BLaER1 treated with 17β-estradiol and CSF1 and Interleukin-3, amounts not matched to agents 10 nM and 100 nM (cell line): Measurements from ENCODE around the gene CLEC12A.

Experiments
- H3K27ac ChIP-seq, 11 experiments: shearing (Covaris generic); formaldehyde crosslinking; 2 replicates each; pipeline ENCODE4 v1.8.1; 2022
- H3K27me3 ChIP-seq, 11 experiments: shearing (Covaris generic); formaldehyde crosslinking; 2 replicates each; pipeline ENCODE4 v1.8.1; 2022
- H3K36me3 ChIP-seq, 11 experiments: shearing (Covaris generic); formaldehyde crosslinking; 2 replicates each; pipeline ENCODE4 v1.8.1; 2022
- H3K4me1 ChIP-seq, 10 experiments: shearing (Covaris generic); formaldehyde crosslinking; 2 replicates each; pipeline ENCODE4 v1.8.1; 2022
- H3K4me2 ChIP-seq, 11 experiments: shearing (Covaris generic); formaldehyde crosslinking; 2 replicates each; pipeline ENCODE4 v1.8.1; 2022
- H3K4me3 ChIP-seq, 10 experiments: shearing (Covaris generic); formaldehyde crosslinking; 2 replicates each; pipeline ENCODE4 v1.8.1; 2022
- H3K9ac ChIP-seq, 11 experiments: shearing (Covaris generic); formaldehyde crosslinking; 2 replicates each; pipeline ENCODE4 v1.8.1; 2022
- H3K9me3 ChIP-seq, 11 experiments: shearing (Covaris generic); formaldehyde crosslinking; replicated peaks in 1 of 11; 2 replicates each; pipeline ENCODE4 v1.8.1; 2022
- H4K20me1 ChIP-seq, 11 experiments: shearing (Covaris generic); formaldehyde crosslinking; 2 replicates each; pipeline ENCODE4 v1.8.1; 2022
- Cebpa-rat ChIP-seq, 11 experiments: shearing (Covaris generic); IDR thresholded peaks; 2 replicates each; pipeline ENCODE4 v1.8.1; 2022

The CLEC12A gene

DNA sequence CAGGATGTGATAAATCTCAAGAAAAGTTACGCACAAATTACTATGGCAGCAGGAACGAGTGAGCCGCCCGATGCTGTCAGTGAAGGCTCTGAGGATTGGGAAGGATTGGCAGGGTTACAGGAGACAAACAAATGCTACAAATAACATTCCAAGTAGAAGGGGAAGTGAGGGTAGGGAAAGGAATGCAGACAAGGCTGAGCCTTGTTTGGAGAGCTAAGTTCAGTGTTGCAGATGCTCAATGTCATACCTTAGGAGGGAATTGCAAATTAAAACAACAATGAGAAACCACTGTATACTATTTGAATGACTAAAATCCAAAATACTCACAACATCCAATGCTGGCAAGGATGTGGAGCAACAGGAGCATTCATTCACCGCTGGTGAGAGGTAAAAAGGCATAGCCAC is 60.6 kb downstream of the CLEC12A start:
- Histone ChIP-seq H3K27me3 (no peaks in the 10 kb centered on the region), H3K36me3 (no peaks in the 10 kb centered on the region), H3K4me1 (peaks cover 0 to 45% (median 0%) of the 10 kb centered on the region in 10 experiments; a peak in 6 of 20 replicates), H3K4me3 (no peak overlapping the region), H3K4me2 (peak overlapping the region in 2 of 11 experiments; percentile 11 to 19; a peak in 1 of 22 replicates), H3K9ac (no peak overlapping the region), H3K27ac (no peak overlapping the region), H4K20me1 (no peaks in the 10 kb centered on the region), H3K9me3 (peaks cover 0 to 10% (median 5%) of the 10 kb centered on the region in 11 experiments; a peak in 8 of 22 replicates)
- no peak for TF ChIP-seq Cebpa-rat (IDR thresholded peaks at IDR 0.05)

DNA sequence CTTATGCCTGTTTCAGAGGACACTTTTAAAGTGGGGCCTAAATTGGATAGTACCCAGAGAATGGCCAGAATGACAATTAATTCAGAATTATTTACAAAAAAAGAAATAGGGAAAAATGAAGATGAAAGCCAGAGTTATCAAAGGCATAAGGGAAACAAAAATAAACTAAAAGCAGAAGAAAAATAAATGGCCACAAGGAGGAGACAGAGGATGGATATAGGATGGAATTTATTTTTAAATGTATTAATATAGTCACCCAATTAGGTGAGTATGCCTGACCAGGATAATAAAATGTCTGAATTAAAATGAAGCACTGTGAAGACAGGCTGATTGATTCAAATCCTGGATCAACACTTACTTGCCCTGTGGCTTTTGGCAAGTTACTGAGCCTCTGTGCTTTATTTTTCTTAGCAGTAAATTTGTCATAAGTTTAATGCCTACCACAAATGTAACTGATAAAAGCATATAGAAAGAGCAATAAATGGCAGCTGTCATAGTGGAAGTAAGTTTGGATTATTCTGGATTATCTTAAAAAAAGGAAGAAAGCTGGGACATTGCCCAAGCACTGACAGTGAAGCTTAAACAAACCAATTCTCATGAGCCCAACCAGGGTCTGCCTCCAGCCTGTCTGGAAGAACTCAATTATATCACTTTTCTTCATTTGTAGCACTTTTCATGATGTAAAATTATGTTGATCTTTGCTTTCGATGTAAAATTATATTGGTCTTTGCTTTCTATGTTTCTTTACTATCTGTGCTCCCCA is 62.8 kb downstream of the CLEC12A start:
- no peaks in the 10 kb centered on the region for H4K20me1 ChIP-seq
- H3K4me3 ChIP-seq, result no peak overlapping the region
- H3K4me1 ChIP-seq, result peaks cover 0 to 38% (median 0%) of the 10 kb centered on the region in 10 experiments; a peak in 6 of 20 replicates
- TF ChIP-seq Cebpa-rat (IDR thresholded peaks at IDR 0.05), result no peak
- peak overlapping the region in 3 of 11 experiments; percentile 14 to 37 (median 18); a peak in 4 of 22 replicates for H3K27ac ChIP-seq
- H3K36me3 ChIP-seq, result no peaks in the 10 kb centered on the region
- peak overlapping the region in 3 of 11 experiments; percentile 32 to 44 (median 33); a peak in 4 of 22 replicates for H3K4me2 ChIP-seq
- peaks cover 0 to 10% (median 5%) of the 10 kb centered on the region in 11 experiments; a peak in 8 of 22 replicates for H3K9me3 ChIP-seq
- no peak overlapping the region; a peak in 1 of 22 replicates for H3K9ac ChIP-seq
- H3K27me3 ChIP-seq, result no peaks in the 10 kb centered on the region
